ENCODE measurements around the gene ZFP36. TPM values are rescaled to one million over a fixed set of nuclear protein-coding genes. Genes with fewer than 3 reads are reported as not detected.

ZFP36 gene
- total and polyA plus RNA-seq, 2 donors (not counting 1 experiment from before 2014, with no cell fraction given), result 260 to 1,633 TPM

DNA sequence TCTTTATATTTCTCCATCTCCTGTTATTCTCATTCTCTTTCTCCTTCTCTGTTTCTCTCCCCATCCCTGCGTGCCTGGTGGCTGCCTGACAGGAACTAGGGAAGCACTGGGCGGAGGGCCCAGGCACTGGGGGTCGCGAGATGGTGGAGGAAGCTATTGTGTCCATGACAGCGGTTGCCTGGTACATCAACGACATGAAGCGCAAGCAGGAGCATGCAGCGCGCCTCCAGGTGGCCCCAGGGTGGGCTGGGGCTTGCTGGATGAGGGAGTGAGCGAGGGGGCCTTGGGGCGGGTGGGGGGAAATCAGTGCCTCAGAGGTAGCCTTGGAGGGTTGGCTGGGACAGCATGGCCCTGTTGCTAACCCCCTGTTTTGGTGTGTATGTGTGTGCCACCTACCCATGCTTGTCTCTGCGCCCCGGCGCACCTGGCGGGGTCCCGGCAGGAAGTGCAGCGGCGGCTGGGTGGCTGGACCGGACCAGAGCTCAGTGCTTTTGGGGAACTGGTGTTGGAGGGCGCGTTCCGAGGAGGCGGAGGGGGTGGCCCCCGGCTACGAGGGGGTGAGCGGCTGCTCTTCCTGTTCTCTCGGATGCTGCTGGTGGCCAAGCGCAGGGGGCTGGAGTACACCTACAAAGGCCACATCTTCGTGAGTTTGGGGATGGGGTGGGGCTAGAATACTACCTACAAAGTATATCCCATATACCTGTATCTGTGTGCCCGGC lies 11.0 kb downstream of the ZFP36 start:
- peak overlapping the region; percentile 78 for H3K27ac Mint-ChIP-seq
- peaks cover 7 to 13% of the 10 kb centered on the region in 2 donors for H3K4me1 ChIP-seq (ENCODE audit: control insufficient read depth in 2 of 2, insufficient read depth in 2 of 2, low read length in 2 of 2)
- H3K9me3 Mint-ChIP-seq (ENCODE audit: insufficient read depth), result no peaks in the 10 kb centered on the region
- no peak for DNase-seq
- ChIA-PET CTCF (interaction anchor here (2.6 kb wide), 1 partner anchor 10 kb away, joined by 14 read pairs; no protein-coding TSS in a partner anchor), POLR2A (interaction anchor here (0.6 to 1.1 kb wide), 2 partner anchors 10 to 12 kb away, joined by 5 to 7 read pairs; no protein-coding TSS in a partner anchor)
- no peaks in the 10 kb centered on the region for H3K27me3 Mint-ChIP-seq
- H3K36me3 ChIP-seq (replicated peaks in 1 of 2; ENCODE audit: control extremely low read depth in 1 of 2, control insufficient read depth in 1 of 2, extremely low read depth in 1 of 2, insufficient read depth in 2 of 2, low read length in 1 of 2), result peaks cover 0 to 29% of the 10 kb centered on the region in 2 experiments
- H3K9me3 ChIP-seq (ENCODE audit: control extremely low read depth in 1 of 3, control insufficient read depth in 2 of 3, insufficient read depth in 1 of 3, low read length in 2 of 3), result peaks cover 0 to 2% (median 0%) of the 10 kb centered on the region in 3 donors
- TF ChIP-seq, protein P1, sequence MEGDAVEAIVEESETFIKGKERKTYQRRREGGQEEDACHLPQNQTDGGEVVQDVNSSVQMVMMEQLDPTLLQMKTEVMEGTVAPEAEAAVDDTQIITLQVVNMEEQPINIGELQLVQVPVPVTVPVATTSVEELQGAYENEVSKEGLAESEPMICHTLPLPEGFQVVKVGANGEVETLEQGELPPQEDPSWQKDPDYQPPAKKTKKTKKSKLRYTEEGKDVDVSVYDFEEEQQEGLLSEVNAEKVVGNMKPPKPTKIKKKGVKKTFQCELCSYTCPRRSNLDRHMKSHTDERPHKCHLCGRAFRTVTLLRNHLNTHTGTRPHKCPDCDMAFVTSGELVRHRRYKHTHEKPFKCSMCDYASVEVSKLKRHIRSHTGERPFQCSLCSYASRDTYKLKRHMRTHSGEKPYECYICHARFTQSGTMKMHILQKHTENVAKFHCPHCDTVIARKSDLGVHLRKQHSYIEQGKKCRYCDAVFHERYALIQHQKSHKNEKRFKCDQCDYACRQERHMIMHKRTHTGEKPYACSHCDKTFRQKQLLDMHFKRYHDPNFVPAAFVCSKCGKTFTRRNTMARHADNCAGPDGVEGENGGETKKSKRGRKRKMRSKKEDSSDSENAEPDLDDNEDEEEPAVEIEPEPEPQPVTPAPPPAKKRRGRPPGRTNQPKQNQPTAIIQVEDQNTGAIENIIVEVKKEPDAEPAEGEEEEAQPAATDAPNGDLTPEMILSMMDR (IDR thresholded peaks at IDR 0.05), result no peak
- no peak for TF ChIP-seq EZH2 (IDR thresholded peaks at IDR 0.05; ENCODE audit: borderline replicate concordance, insufficient read depth, low read depth, low read length, poor library complexity, severe bottlenecking)
- no peak overlapping the region for H3K9ac ChIP-seq (ENCODE audit: low read length)
- 74% methylated on average over 21 of the region's 30 CpGs for WGBS (ENCODE audit: insufficient coverage)
- H3K4me2 ChIP-seq (replicated peaks; ENCODE audit: low read depth, low read length, poor library complexity, severe bottlenecking), result no peak overlapping the region
- H2AFZ ChIP-seq (ENCODE audit: insufficient read depth, low read depth, low read length, poor library complexity, severe bottlenecking), result no peak overlapping the region
- H3K4me3 ChIP-seq (ENCODE audit: control extremely low read depth in 1 of 5, extremely low read depth in 1 of 5, insufficient read depth in 1 of 5, low read depth in 2 of 5, low read length in 4 of 5), result no peak overlapping the region
- ATAC-seq (ENCODE audit: low read depth), result no peak
- H4K20me1 ChIP-seq (ENCODE audit: control insufficient read depth, insufficient read depth, low read length, poor library complexity, severe bottlenecking), result no peaks in the 10 kb centered on the region
- H3K4me3 Mint-ChIP-seq, result peak overlapping the region; percentile 16
- H3K27me3 ChIP-seq (replicated peaks in 1 of 4; ENCODE audit: control extremely low read depth in 1 of 4, control insufficient read depth in 3 of 4, insufficient read depth in 4 of 4, low read length in 3 of 4), result no peaks in the 10 kb centered on the region
- intact Hi-C loops (cut with micrococcal nuclease), result no loop called here
- H3K79me2 ChIP-seq (ENCODE audit: control insufficient read depth, insufficient read depth, low read length), result peaks cover 5% of the 10 kb centered on the region
- peaks cover 22% of the 10 kb centered on the region for H3K4me1 Mint-ChIP-seq
- H3K27ac ChIP-seq (ENCODE audit: low read length in 2 of 2), result peak overlapping the region in 1 of 2 donors; percentile 30

DNA sequence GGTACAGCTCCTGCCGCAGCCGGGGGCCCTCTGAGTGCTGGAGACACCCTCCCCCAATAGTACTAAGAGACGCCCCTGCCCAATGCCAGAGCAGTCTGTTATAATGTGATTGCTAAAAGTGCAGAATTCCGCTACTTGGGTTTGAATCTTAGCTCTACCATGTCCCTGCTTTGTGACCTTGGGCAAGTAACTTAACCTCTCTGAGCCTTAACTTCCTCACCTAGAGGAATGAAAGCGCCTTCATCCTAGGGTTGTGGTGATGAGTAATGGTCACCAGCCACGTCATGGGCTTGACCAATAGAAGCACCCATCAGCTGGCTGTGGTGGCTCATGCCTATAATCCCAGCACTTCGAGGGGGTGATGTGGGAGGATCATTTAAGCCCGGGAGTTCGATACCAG lies 12.4 kb downstream of the ZFP36 start:
- no peak overlapping the region for H3K4me2 ChIP-seq (replicated peaks; ENCODE audit: low read depth, low read length, poor library complexity, severe bottlenecking)
- H4K20me1 ChIP-seq (ENCODE audit: control insufficient read depth, insufficient read depth, low read length, poor library complexity, severe bottlenecking), result no peaks in the 10 kb centered on the region
- Mint-ChIP-seq H3K4me1 (peaks cover 17% of the 10 kb centered on the region), H3K27me3 (no peaks in the 10 kb centered on the region), H3K27ac (no peak overlapping the region), H3K4me3 (no peak overlapping the region), H3K9me3 (ENCODE audit: insufficient read depth) (no peaks in the 10 kb centered on the region)
- no peak for ATAC-seq (ENCODE audit: low read depth)
- peaks cover 0 to 2% (median 0%) of the 10 kb centered on the region in 3 donors for H3K9me3 ChIP-seq (ENCODE audit: control extremely low read depth in 1 of 3, control insufficient read depth in 2 of 3, insufficient read depth in 1 of 3, low read length in 2 of 3)
- no peaks in the 10 kb centered on the region for H3K79me2 ChIP-seq (ENCODE audit: control insufficient read depth, insufficient read depth, low read length)
- peaks cover 3 to 4% of the 10 kb centered on the region in 2 donors for H3K4me1 ChIP-seq (ENCODE audit: control insufficient read depth in 2 of 2, insufficient read depth in 2 of 2, low read length in 2 of 2)
- intact Hi-C loops (cut with micrococcal nuclease), result no loop called here
- H3K9ac ChIP-seq (ENCODE audit: low read length), result no peak overlapping the region
- ChIA-PET CTCF (interaction anchor here (1.1 to 2.6 kb wide), 2 partner anchors 9 to 17 kb away, joined by 3 to 14 read pairs; partner anchors contain the start of gene RPS16), POLR2A (interaction anchor here (3.5 kb wide), 1 partner anchor 17 kb away, joined by 9 read pairs; the partner anchor contains the start of gene RPS16)
- WGBS (ENCODE audit: insufficient coverage), result 89% methylated on average over 4 of the region's 9 CpGs
- H3K4me3 ChIP-seq (ENCODE audit: control extremely low read depth in 1 of 5, extremely low read depth in 1 of 5, insufficient read depth in 1 of 5, low read depth in 2 of 5, low read length in 4 of 5), result no peak overlapping the region
- no peak overlapping the region for H2AFZ ChIP-seq (ENCODE audit: insufficient read depth, low read depth, low read length, poor library complexity, severe bottlenecking)
- TF ChIP-seq, protein P1 (IDR thresholded peaks at IDR 0.05), result no peak
- no peak for TF ChIP-seq EZH2 (IDR thresholded peaks at IDR 0.05; ENCODE audit: borderline replicate concordance, insufficient read depth, low read depth, low read length, poor library complexity, severe bottlenecking)
- H3K27ac ChIP-seq (ENCODE audit: low read length in 2 of 2), result no peak overlapping the region
- H3K36me3 ChIP-seq (replicated peaks in 1 of 2; ENCODE audit: control extremely low read depth in 1 of 2, control insufficient read depth in 1 of 2, extremely low read depth in 1 of 2, insufficient read depth in 2 of 2, low read length in 1 of 2), result peaks cover 0 to 38% of the 10 kb centered on the region in 2 experiments
- no peaks in the 10 kb centered on the region for H3K27me3 ChIP-seq (replicated peaks in 1 of 4; ENCODE audit: control extremely low read depth in 1 of 4, control insufficient read depth in 3 of 4, insufficient read depth in 4 of 4, low read length in 3 of 4)
- DNase-seq, result no peak

Measured in B cell (primary cell).